HCT116 (cell line): ENCODE measurements around the gene ST3GAL5. TPM values are rescaled to one million over a fixed set of nuclear protein-coding genes. Genes with fewer than 3 reads are reported as not detected.

ENCODE experiments used
- ATAC-seq: fragments of 200-7000 bp; cut with Tn5 transposase; 2 replicates; pipeline ENCODE4 v1.9.1; 2020; ENCODE audit warnings: mild to moderate bottlenecking, moderate library complexity
- BruUV-seq: library from RNA; stranded (reverse); fragments of 400-500 nt; replicated peaks from 2 replicates; lab custom pipeline; 2021; lab: Mats Ljungman, UMichigan
- CTCF ChIA-PET: fragments of 300-600 bp; sonication (Branson Sonifier 250); formaldehyde crosslinking; loops from one replicate; lab custom pipeline; 2021; ENCODE audit warnings: antibody characterized with exemption; lab: Charles Lee
- POLR2A ChIA-PET: fragments of 300-600, 350-600 bp; sonication (Branson Sonifier 250); formaldehyde crosslinking; loops from one replicate; lab custom pipeline; 2021; ENCODE audit warnings: antibody characterized with exemption; lab: Charles Lee
- RAD21 ChIA-PET, 2 experiments: fragments of 300-600 bp; sonication (Branson Sonifier 250); formaldehyde crosslinking; loops; one replicate each; lab custom pipeline; 2023; ENCODE audit warnings: low total read pairs in 2 of 2; ENCODE audit not compliant: uncharacterized antibody in 2 of 2, unreplicated experiment in 2 of 2, low non-redundant PET in 1 of 2; lab: Charles Lee
- DNase-seq: peaks from one replicate; pipeline ENCODE4 v3.0.0-alpha.2; 2010; ENCODE audit warnings: low read depth, low spot score
- H2AFZ ChIP-seq: fragments of 200-600 bp; shearing (Covaris generic), sonication (generic); 2 replicates; pipeline ENCODE4 v1.6.1; 2017; ENCODE audit warnings: low read depth, mixed run types, mixed read lengths, antibody characterized with exemption, low read length; ENCODE audit not compliant: poor library complexity, severe bottlenecking
- H3K27ac ChIP-seq: 2 replicates; pipeline ENCODE4 v1.5.1; 2012; ENCODE audit warnings: low read depth, low read length
- H3K27me3 ChIP-seq: fragments of 200-600 bp; sonication (generic); 2 replicates; pipeline ENCODE4 v1.6.1; 2016; ENCODE audit warnings: mixed run types, low read length, mixed read lengths; ENCODE audit not compliant: insufficient read depth
- H3K36me3 ChIP-seq, 2 experiments: fragments of 200-500 bp in 1 of 2; fragments of 200-600 bp in 1 of 2; sonication (Bioruptor generic) in 1 of 2; sonication (generic) in 1 of 2; 2 replicates each; pipeline versions ENCODE4 v1.5.1 to v1.6.1; 2014 to 2016; ENCODE audit warnings: low read length in 2 of 2, inconsistent platforms in 1 of 2, mixed read lengths in 1 of 2, mixed run types in 1 of 2; ENCODE audit not compliant: insufficient read depth in 2 of 2, control insufficient read depth in 1 of 2
- H3K4me1 ChIP-seq, 2 experiments: fragments of 200-600 bp in 1 of 2; sonication (generic) in 1 of 2; 2 replicates each; pipeline versions ENCODE4 v1.5.1 to v1.6.1; 2012 to 2017; ENCODE audit warnings: low read length in 2 of 2, inconsistent platforms in 1 of 2, mild to moderate bottlenecking in 1 of 2, mixed read lengths in 1 of 2, mixed run types in 1 of 2, moderate library complexity in 1 of 2; ENCODE audit not compliant: insufficient read depth in 2 of 2, control insufficient read depth in 1 of 2
- H3K4me2 ChIP-seq: fragments of 200-600 bp; sonication (generic); 2 replicates; pipeline ENCODE4 v1.6.1; 2017; ENCODE audit warnings: mixed run types, low read length, mixed read lengths
- H3K4me3 ChIP-seq, 2 experiments: fragments of 200-600 bp in 1 of 2; sonication (generic) in 1 of 2; replicated peaks in 1 of 2; 2 replicates each; pipeline ENCODE4 v1.5.1; 2011 to 2016; ENCODE audit warnings: low read length in 2 of 2, control low read depth in 1 of 2, low read depth in 1 of 2, mild to moderate bottlenecking in 1 of 2, mixed read lengths in 1 of 2, mixed run types in 1 of 2
- H3K79me2 ChIP-seq: fragments of 200-600 bp; sonication (generic); 2 replicates; pipeline ENCODE4 v1.6.1; 2017; ENCODE audit warnings: mild to moderate bottlenecking, mixed run types, low read length, moderate library complexity, mixed read lengths; ENCODE audit not compliant: insufficient read depth
- H3K9ac ChIP-seq: fragments of 200-600 bp; sonication (generic); 2 replicates; pipeline ENCODE4 v1.6.1; 2016; ENCODE audit warnings: low read length, mixed read lengths
- H3K9me2 ChIP-seq: fragments of 200-600 bp; sonication (generic), shearing (Covaris generic); 2 replicates; pipeline ENCODE4 v1.6.1; 2017; ENCODE audit warnings: mixed run types, mild to moderate bottlenecking, moderate library complexity; ENCODE audit not compliant: insufficient read depth
- H3K9me3 ChIP-seq, 2 experiments: fragments of 200-500 bp in 1 of 2; fragments of 200-600 bp in 1 of 2; sonication (Bioruptor generic) in 1 of 2; sonication (generic) in 1 of 2; 2 replicates each; pipeline ENCODE4 v1.6.1; 2014 to 2017; ENCODE audit warnings: low read length in 2 of 2, mixed read lengths in 2 of 2, inconsistent platforms in 1 of 2, low read depth in 1 of 2, mild to moderate bottlenecking in 1 of 2, mixed run types in 1 of 2, moderate library complexity in 1 of 2; ENCODE audit not compliant: control insufficient read depth in 1 of 2, insufficient read depth in 1 of 2
- H4K20me1 ChIP-seq: fragments of 200-600 bp; sonication (generic), shearing (Covaris generic); 2 replicates; pipeline ENCODE4 v1.6.1; 2017; ENCODE audit warnings: mixed run types, mild to moderate bottlenecking, moderate library complexity; ENCODE audit not compliant: insufficient read depth
- CTCF ChIP-seq, 3 experiments: fragments of 200-600 bp in 1 of 3; sonication (generic) in 1 of 3; IDR thresholded peaks in 2 of 3; conservative IDR thresholded peaks in 1 of 3; 2 replicates each; pipeline ENCODE4 v1.5.1; 2012 to 2017; ENCODE audit warnings: low read depth in 2 of 3, low read length in 2 of 3, antibody characterized with exemption in 1 of 3, borderline replicate concordance in 1 of 3, control low read depth in 1 of 3, mild to moderate bottlenecking in 1 of 3, mixed read lengths in 1 of 3, mixed run types in 1 of 3, moderate library complexity in 1 of 3; ENCODE audit not compliant: insufficient read depth in 1 of 3
- MAX ChIP-seq: IDR thresholded peaks from 2 replicates; pipeline ENCODE4 v1.6.1; 2012
- POLR2AphosphoS5 ChIP-seq: IDR thresholded peaks from 2 replicates; pipeline ENCODE4 v1.6.1; 2011; ENCODE audit warnings: mild to moderate bottlenecking, low read depth, low read length, moderate library complexity
- RAD21 ChIP-seq: IDR thresholded peaks from 2 replicates; pipeline ENCODE4 v1.6.1; 2012; ENCODE audit warnings: low read depth, mild to moderate bottlenecking
- REST ChIP-seq: IDR thresholded peaks from 2 replicates; pipeline ENCODE4 v1.6.1; 2012; ENCODE audit warnings: low read depth
- SIN3A ChIP-seq: IDR thresholded peaks from 2 replicates; pipeline ENCODE4 v1.6.1; 2012; ENCODE audit warnings: low read depth
- SRF ChIP-seq: IDR thresholded peaks from 2 replicates; pipeline ENCODE4 v1.6.1; 2012; ENCODE audit warnings: low read depth
- ZBTB33 ChIP-seq: IDR thresholded peaks from 2 replicates; pipeline ENCODE4 v1.6.1; 2011; ENCODE audit warnings: mild to moderate bottlenecking, low read length, moderate library complexity; ENCODE audit not compliant: insufficient replicate concordance; ENCODE audit errors: extremely low read depth
- ZFX ChIP-seq: fragments of 450-650 bp; IDR thresholded peaks from 2 replicates; pipeline ENCODE4 v1.6.1; 2017
- intact Hi-C: fragments of 100-400 bp; cut with micrococcal nuclease; formaldehyde crosslinking; loops from 2 replicates; pipeline ENCODE4 v1.10.0; 2022
- total RNA-seq: library from RNA; stranded (reverse); gene quantifications from one replicate; pipeline ENCODE4 v1.2.1, GENCODE V29; 2021; ENCODE audit not compliant: unreplicated experiment

Gene ST3GAL5
- total RNA-seq, 1 experiment from 2014 or later, result 14.8 TPM

GRCh38 chr2:85915606-85916303, 27.0 kb upstream of the ST3GAL5 start:
- intact Hi-C loops, result no loop called here
- no peaks in the 10 kb centered on the region for H3K27me3 ChIP-seq
- peaks cover 0 to 8% of the 10 kb centered on the region in 2 experiments; a peak in 3 of 4 replicates for H3K4me1 ChIP-seq
- no peaks in the 10 kb centered on the region for H4K20me1 ChIP-seq
- ChIA-PET POLR2A (no interaction called here), CTCF (interaction anchor here (0.6 kb wide), 1 partner anchor 27 kb away, joined by 3 read pairs; the partner anchor contains the start of gene ST3GAL5), RAD21 (no interaction called here)
- BruUV-seq, result no TSS peak
- no peaks in the 10 kb centered on the region for H3K79me2 ChIP-seq
- no peak overlapping the region for H3K9ac ChIP-seq
- H3K4me2 ChIP-seq, result no peak overlapping the region
- H3K9me2 ChIP-seq, result no peaks in the 10 kb centered on the region
- TF ChIP-seq RAD21 (no peak), ZFX (no peak), REST (no peak), SIN3A (no peak), POLR2AphosphoS5 (no peak), MAX (no peak), CTCF (IDR thresholded peaks at IDR 0.05 in 2 of 3, conservative IDR thresholded peaks at IDR 0.05 in 1 of 3; ENCODE audit: borderline replicate concordance in 1 of 3, insufficient read depth in 1 of 3, low read depth in 2 of 3, low read length in 2 of 3) (no peak), ZBTB33 (no peak), SRF (no peak)
- ATAC-seq (no peak), DNase-seq (no peak)
- H3K36me3 ChIP-seq, result no peaks in the 10 kb centered on the region
- no peaks in the 10 kb centered on the region for H3K9me3 ChIP-seq
- no peak overlapping the region for H3K27ac ChIP-seq
- no peak overlapping the region for H3K4me3 ChIP-seq
- H2AFZ ChIP-seq, result no peak overlapping the region
